K562 (cell line): ENCODE results near the gene FETUB. TPM values are rescaled to one million over a fixed set of nuclear protein-coding genes. Genes with fewer than 3 reads are reported as not detected.

ENCODE experiments used
- ATAC-seq: fragments of 200-7000 bp; cut with Tn5 transposase; 3 replicates; pipeline ENCODE4 v1.9.1; 2020; ENCODE audit warnings: moderate library complexity
- BruUV-seq: library from RNA; stranded (reverse); fragments of 400-500 nt; replicated peaks from 2 replicates; lab custom pipeline; 2021; lab: Mats Ljungman, UMichigan
- CTCF ChIA-PET: fragments of 300-600 bp; formaldehyde crosslinking; extraction: SDS; loops from one replicate; lab custom pipeline; 2021; ENCODE audit warnings: low intra/inter-chr PET ratio; lab: Yijun Ruan, JAX
- POLR2A ChIA-PET: fragments of 300-600, 350-650 bp; sonication (Branson Sonifier 250); formaldehyde crosslinking; extraction: SDS; loops from one replicate; lab custom pipeline; 2021; ENCODE audit warnings: antibody characterized with exemption, inconsistent platforms; lab: Yijun Ruan, JAX
- DNase-seq, 4 experiments: peaks; one replicate each; pipeline versions ENCODE4 v3.0.0 to v3.0.0-alpha.2; 2011 to 2018; ENCODE audit warnings: low spot score in 3 of 4, mixed read lengths in 3 of 4; ENCODE audit errors: extremely low read depth in 1 of 4
- FAIRE-seq: peaks from 2 replicates; lab custom pipeline; 2011; peaks lifted over from hg19 to GRCh38; lab: Jason Lieb, UNC
- H2AFZ ChIP-seq: 2 replicates; pipeline ENCODE4 v1.6.0; 2011; ENCODE audit warnings: low read depth, low read length, control low read depth, inconsistent platforms
- H3K27ac ChIP-seq: fragments of 200-600 bp; 3 replicates; pipeline ENCODE4 v1.8.0; 2011; ENCODE audit warnings: low read depth, mild to moderate bottlenecking, control low read depth, inconsistent platforms, low read length, moderate library complexity, mixed read lengths; ENCODE audit errors: extremely low read depth
- H3K27me3 ChIP-seq, 2 experiments: fragments of 300-600 bp in 1 of 2; 2 replicates in 1 of 2; 3 replicates in 1 of 2; pipeline versions ENCODE4 v1.6.0 to v1.8.0; 2011; ENCODE audit warnings: inconsistent platforms in 2 of 2, low read length in 2 of 2, mild to moderate bottlenecking in 1 of 2, mixed read lengths in 1 of 2, moderate library complexity in 1 of 2; ENCODE audit not compliant: control insufficient read depth in 2 of 2, insufficient read depth in 2 of 2
- H3K36me3 ChIP-seq: fragments of 300-600 bp; 3 replicates; pipeline ENCODE4 v1.8.0; 2011; ENCODE audit warnings: mild to moderate bottlenecking, low read length, inconsistent platforms; ENCODE audit not compliant: control insufficient read depth, insufficient read depth
- H3K4me1 ChIP-seq, 2 experiments: fragments of 200-600 bp in 1 of 2; replicated peaks in 1 of 2; 2 replicates in 1 of 2; 3 replicates in 1 of 2; pipeline versions ENCODE4 v1.5.1 to v1.8.0; 2011; ENCODE audit warnings: inconsistent platforms in 2 of 2, low read length in 2 of 2, mild to moderate bottlenecking in 1 of 2, mixed read lengths in 1 of 2, moderate library complexity in 1 of 2; ENCODE audit not compliant: control insufficient read depth in 2 of 2, insufficient read depth in 2 of 2
- H3K4me2 ChIP-seq: 2 replicates; pipeline ENCODE4 v1.6.1; 2011; ENCODE audit warnings: low read length, control low read depth, inconsistent platforms, mixed read lengths; ENCODE audit not compliant: insufficient read depth
- H3K4me3 ChIP-seq: fragments of 200-600 bp; sonication (generic), shearing (Covaris generic); 2 replicates; pipeline ENCODE4 v1.5.1; 2016; ENCODE audit warnings: control low read depth, inconsistent platforms
- H3K79me2 ChIP-seq: fragments of 200-600 bp; 3 replicates; pipeline ENCODE4 v1.8.0; 2011; ENCODE audit warnings: low read length, inconsistent platforms; ENCODE audit not compliant: control insufficient read depth, insufficient read depth
- H3K9ac ChIP-seq, 2 experiments: 2 replicates each; pipeline versions ENCODE4 v1.6.0 to v1.6.1; 2011; ENCODE audit warnings: low read depth in 2 of 2, low read length in 2 of 2, control low read depth in 1 of 2, inconsistent platforms in 1 of 2, mild to moderate bottlenecking in 1 of 2, mixed read lengths in 1 of 2; ENCODE audit not compliant: insufficient read depth in 1 of 2
- H3K9me1 ChIP-seq: one replicate; pipeline ENCODE4 v1.6.0; 2011; ENCODE audit warnings: inconsistent platforms, mild to moderate bottlenecking, low read length, moderate library complexity; ENCODE audit not compliant: control insufficient read depth, insufficient read depth
- H3K9me3 ChIP-seq: replicated peaks from 2 replicates; pipeline ENCODE4 v1.5.1; 2011; ENCODE audit warnings: low read depth, low read length, inconsistent platforms; ENCODE audit not compliant: control insufficient read depth, insufficient read depth
- H4K20me1 ChIP-seq: replicated peaks from 2 replicates; pipeline ENCODE4 v1.6.1; 2011; ENCODE audit warnings: low read length, inconsistent platforms, mixed read lengths; ENCODE audit not compliant: control insufficient read depth, insufficient read depth
- ASH1L ChIP-seq: fragments of 450-650 bp; IDR thresholded peaks from 2 replicates; pipeline ENCODE4 v1.6.1; 2018; ENCODE audit warnings: borderline replicate concordance, mild to moderate bottlenecking, low read depth; ENCODE audit not compliant: partially characterized antibody
- EP400 ChIP-seq: fragments of 450-650 bp; IDR thresholded peaks from 2 replicates; pipeline ENCODE4 v1.6.1; 2017; ENCODE audit warnings: antibody characterized with exemption, mild to moderate bottlenecking, moderate library complexity
- FOXA1 ChIP-seq: fragments of 450-650 bp; IDR thresholded peaks from 2 replicates; pipeline ENCODE4 v1.6.1; 2016; ENCODE audit warnings: mild to moderate bottlenecking, borderline replicate concordance
- FOXJ2 ChIP-seq: fragments of 200-800 bp; sonication (Bioruptor generic); IDR thresholded peaks from 2 replicates; pipeline ENCODE4 v1.6.1; 2016; ENCODE audit warnings: missing genetic modification characterization, missing compliant biosample characterization
- HMGN3 ChIP-seq: IDR thresholded peaks from 2 replicates; pipeline ENCODE4 v1.6.1; 2011; ENCODE audit warnings: borderline replicate concordance, low read depth, mild to moderate bottlenecking, mixed read lengths, low read length; ENCODE audit not compliant: insufficient read length; ENCODE audit errors: extremely low read depth
- KLF10 ChIP-seq: fragments of 250-450 bp; sonication (Bioruptor Pico); IDR thresholded peaks from 2 replicates; pipeline ENCODE4 v1.6.1; 2021; ENCODE audit warnings: matching md5 sums
- PTRF ChIP-seq: fragments of 450-650 bp; IDR thresholded peaks from 2 replicates; pipeline ENCODE4 v1.6.1; 2016; ENCODE audit warnings: mild to moderate bottlenecking, missing genetic modification characterization, missing compliant biosample characterization
- ZFP36 ChIP-seq: fragments of 150-350 bp; IDR thresholded peaks from 2 replicates; pipeline ENCODE4 v1.6.1; 2018; ENCODE audit warnings: low read length, low read depth; ENCODE audit not compliant: partially characterized antibody
- ZNF583 ChIP-seq: fragments of 250-450 bp; sonication (Bioruptor Pico); IDR thresholded peaks from 2 replicates; pipeline ENCODE4 v1.4.0; 2020
- ZNF764 ChIP-seq: fragments of 250-450 bp; sonication (Bioruptor Pico); IDR thresholded peaks from 2 replicates; pipeline ENCODE4 v1.4.0; 2020; ENCODE audit warnings: low read depth, mild to moderate bottlenecking, moderate library complexity
- WGBS: fragments of 100-300 bp; shearing (Covaris generic); methylation state at CpG from one replicate; pipeline ENCODE4 v1.1.6; 2016; ENCODE audit warnings: low coverage, mixed read lengths; ENCODE audit not compliant: insufficient coverage; ENCODE audit errors: missing lambda C conversion rate; 5-methylcytosine and 5-hydroxymethylcytosine counted together
- in situ Hi-C: fragments of 300-500 bp; cut with MboI; formaldehyde crosslinking; loops from 4 replicates; pipeline ENCODE4 v1.15.0; 2018; ENCODE audit warnings: inconsistent platforms, mixed read lengths
- intact Hi-C: fragments of 100-400 bp; cut with micrococcal nuclease; formaldehyde crosslinking; loops from 2 replicates; pipeline ENCODE4 v1.14.2; 2022
- polyA plus RNA-seq, 8 experiments: library from polyadenylated mRNA; depleted of rRNA in 4 of 8; stranded (reverse) in 5 of 8; unstranded in 3 of 8; fragments of >200 nt; fragmentation: Nextera tagmentation in 2 of 8; fragmentation: Illumina TruSeq in 1 of 8; extraction: Ambion mirVana in 2 of 8; extraction: Trizol in 1 of 8; gene quantifications; 2 replicates each; pipeline versions ENCODE4 v1.2.1 to v1.2.3, GENCODE V29; 2011 to 2014; ENCODE audit warnings: inconsistent platforms in 1 of 8, missing spikeins in 1 of 8
- total RNA-seq, 7 experiments: library from RNA; depleted of rRNA in 6 of 7; stranded (reverse); fragments of >200 nt in 6 of 7; fragmentation: Illumina TruSeq in 2 of 7; extraction: Trizol in 2 of 7; gene quantifications; 2 replicates each; pipeline versions ENCODE4 v1.2.1 to v1.2.3, GENCODE V29; 2011 to 2021; ENCODE audit warnings: low replicate concordance in 1 of 7
- TF ChIP-seq, protein P1 (sequence below): sonication (generic); formaldehyde crosslinking; IDR thresholded peaks from 2 replicates; pipeline ENCODE4 v1.8.0; 2022; ENCODE audit warnings: missing genetic modification reagents, mild to moderate bottlenecking, borderline replicate concordance
- TF ChIP-seq, protein P2 (sequence below): sonication (generic); formaldehyde crosslinking; IDR thresholded peaks from 2 replicates; pipeline ENCODE4 v1.8.0; 2022; ENCODE audit warnings: mild to moderate bottlenecking, missing genetic modification reagents

FETUB gene
- total and polyA plus RNA-seq, 9 of the 15 experiments (the other 6 are each of a cell fraction or from before 2014, with no cell fraction given): not detected

DNA sequence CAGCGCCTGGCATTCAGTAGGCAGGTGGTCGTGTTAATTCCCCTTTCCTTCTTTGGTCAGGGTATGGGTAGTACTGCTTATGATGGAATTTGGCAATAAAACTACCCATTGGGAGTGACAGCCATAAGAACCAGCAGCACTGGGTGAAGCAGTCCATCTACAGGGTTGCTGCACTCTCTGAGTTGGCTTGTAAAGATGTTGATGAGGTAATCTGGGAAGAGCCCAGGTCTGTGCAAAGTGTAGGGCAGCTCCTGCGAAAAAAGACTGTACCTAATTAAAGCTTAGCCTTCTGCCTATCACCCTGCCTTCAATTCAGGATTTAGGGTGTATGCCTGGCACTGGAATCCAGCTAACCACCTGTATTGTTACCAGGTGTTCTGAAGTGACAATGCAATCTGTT lies 4.7 kb upstream of the FETUB start (continued):
- TF ChIP-seq, protein P1, sequence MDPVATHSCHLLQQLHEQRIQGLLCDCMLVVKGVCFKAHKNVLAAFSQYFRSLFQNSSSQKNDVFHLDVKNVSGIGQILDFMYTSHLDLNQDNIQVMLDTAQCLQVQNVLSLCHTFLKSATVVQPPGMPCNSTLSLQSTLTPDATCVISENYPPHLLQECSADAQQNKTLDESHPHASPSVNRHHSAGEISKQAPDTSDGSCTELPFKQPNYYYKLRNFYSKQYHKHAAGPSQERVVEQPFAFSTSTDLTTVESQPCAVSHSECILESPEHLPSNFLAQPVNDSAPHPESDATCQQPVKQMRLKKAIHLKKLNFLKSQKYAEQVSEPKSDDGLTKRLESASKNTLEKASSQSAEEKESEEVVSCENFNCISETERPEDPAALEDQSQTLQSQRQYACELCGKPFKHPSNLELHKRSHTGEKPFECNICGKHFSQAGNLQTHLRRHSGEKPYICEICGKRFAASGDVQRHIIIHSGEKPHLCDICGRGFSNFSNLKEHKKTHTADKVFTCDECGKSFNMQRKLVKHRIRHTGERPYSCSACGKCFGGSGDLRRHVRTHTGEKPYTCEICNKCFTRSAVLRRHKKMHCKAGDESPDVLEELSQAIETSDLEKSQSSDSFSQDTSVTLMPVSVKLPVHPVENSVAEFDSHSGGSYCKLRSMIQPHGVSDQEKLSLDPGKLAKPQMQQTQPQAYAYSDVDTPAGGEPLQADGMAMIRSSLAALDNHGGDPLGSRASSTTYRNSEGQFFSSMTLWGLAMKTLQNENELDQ (CRISPR knock-in tag): no peak
- TF ChIP-seq, protein P2, sequence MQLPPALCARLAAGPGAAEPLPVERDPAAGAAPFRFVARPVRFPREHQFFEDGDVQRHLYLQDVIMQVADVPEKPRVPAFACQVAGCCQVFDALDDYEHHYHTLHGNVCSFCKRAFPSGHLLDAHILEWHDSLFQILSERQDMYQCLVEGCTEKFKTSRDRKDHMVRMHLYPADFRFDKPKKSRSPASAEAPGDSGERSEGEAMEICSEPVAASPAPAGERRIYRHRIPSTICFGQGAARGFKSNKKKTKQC (CRISPR knock-in tag): no peak
- TF ChIP-seq FOXA1: no peak
- no peak for TF ChIP-seq ASH1L

DNA sequence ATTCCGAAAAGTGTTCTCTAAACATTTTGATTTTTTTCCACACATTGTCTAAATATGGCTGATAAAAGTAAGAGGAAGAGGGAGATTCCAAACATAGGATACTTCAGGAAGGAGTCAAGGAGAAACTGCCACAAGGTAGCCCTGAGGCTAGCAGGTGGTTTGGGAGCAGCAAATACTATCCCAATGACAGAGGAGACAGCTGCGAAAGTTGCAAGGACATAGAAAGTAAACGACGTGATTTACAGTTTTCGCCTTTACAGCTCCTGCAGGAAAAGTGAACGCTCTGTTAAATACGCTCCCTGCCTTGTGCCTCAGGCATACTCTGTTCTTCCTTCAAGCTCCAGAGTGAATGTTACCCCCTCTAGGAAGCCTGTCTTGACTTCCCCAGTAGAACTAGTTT lies 3.7 kb upstream of the FETUB start:
- 27% methylated on average over 7 of the region's 7 CpGs for WGBS

More for the DNA sequence above, 3.7 kb upstream of the FETUB start:
- Histone ChIP-seq H2AFZ (no peak overlapping the region), H3K4me2 (no peak overlapping the region), H3K4me3 (no peak overlapping the region), H3K27me3 (peaks cover 2 to 29% of the 10 kb centered on the region in 2 experiments; a peak in 2 of 5 replicates), H3K27ac (no peak overlapping the region)
- DNase-seq (no peak), ATAC-seq (no peak)
- CTCF ChIA-PET: no interaction called here
- BruUV-seq: no TSS peak
- TF ChIP-seq KLF10 (CRISPR knock-in tag) (no peak), FOXJ2 (tag) (no peak), ZNF764 (CRISPR knock-in tag) (no peak), PTRF (tag) (no peak), EP400 (no peak), ZNF583 (CRISPR knock-in tag) (no peak), HMGN3 (no peak), ZFP36 (no peak)
- TF ChIP-seq, all 486 proteins: peak for 0
- Histone ChIP-seq H4K20me1 (no peaks in the 10 kb centered on the region), H3K9ac (no peak overlapping the region), H3K79me2 (no peaks in the 10 kb centered on the region), H3K9me1 (no peaks in the 10 kb centered on the region), H3K36me3 (no peaks in the 10 kb centered on the region), H3K9me3 (no peaks in the 10 kb centered on the region), H3K4me1 (no peaks in the 10 kb centered on the region)
- POLR2A ChIA-PET: interaction anchor here (0.6 to 1.1 kb wide), 2 partner anchors 147 to 461 kb away, joined by 4 read pairs; partner anchors contain the start of gene EIF4A2
- in situ Hi-C loops: no loop called here
- no peak for FAIRE-seq
- intact Hi-C loops: no loop called here
